GM12801 (cell line): ENCODE measurements around the gene ZNF835.

ENCODE experiments used
- CTCF ChIP-seq: IDR thresholded peaks from one replicate; pipeline ENCODE4 v1.5.1; 2011; ENCODE audit warnings: control low read depth; ENCODE audit not compliant: insufficient read length; ENCODE audit errors: extremely low read depth

ZNF835 gene

GRCh38 chr19:56637976-56638555 is 33.5 kb downstream of the ZNF835 start:
- no peak for TF ChIP-seq CTCF

- TF ChIP-seq CTCF, result no peak
Measured at GRCh38 chr19:56633021-56633420, 38.5 kb downstream of the ZNF835 start.

- TF ChIP-seq CTCF, result no peak
Measured at GRCh38 chr19:56625708-56626107, 45.8 kb downstream of the ZNF835 start.

GRCh38 chr19:56623006-56623405 is 48.6 kb downstream of the ZNF835 start:
- TF ChIP-seq CTCF, result no peak

GRCh38 chr19:56622374-56622773 is 49.2 kb downstream of the ZNF835 start:
- no peak for TF ChIP-seq CTCF

- TF ChIP-seq CTCF, result no peak
Measured at GRCh38 chr19:56619121-56619520, 52.4 kb downstream of the ZNF835 start.

- no peak for TF ChIP-seq CTCF
Measured at GRCh38 chr19:56617531-56617930, 54.0 kb downstream of the ZNF835 start.
